ENCODE results near the gene DMKN. TPM values are rescaled to one million over a fixed set of nuclear protein-coding genes. Genes with fewer than 3 reads are reported as not detected.
"Not testable (repeated sequence)": the region's sequence is repeated elsewhere in the genome, so short reads cannot be mapped to it uniquely, and the experiment has no call there.

Gene DMKN
- total RNA-seq, 1 experiment from 2014 or later: 6.7 TPM

- no peak for DNase-seq (ENCODE audit: low read depth)
These were observed 50.9 kb downstream of the DMKN start for GRCh38 chr19:35462476-35462953.

GRCh38 chr19:35461788-35462187, 51.7 kb downstream of the DMKN start:
- not testable (repeated sequence) for DNase-seq (ENCODE audit: low read depth)

GRCh38 chr19:35461060-35461459, 52.4 kb downstream of the DMKN start:
- DNase-seq (ENCODE audit: low read depth): no peak

- DNase-seq (ENCODE audit: low read depth): no peak
These were observed 52.8 kb downstream of the DMKN start for GRCh38 chr19:35460608-35461007.

GRCh38 chr19:35459414-35460082, 53.9 kb downstream of the DMKN start:
- DNase-seq (ENCODE audit: low read depth): no peak

GRCh38 chr19:35458731-35459391, 54.6 kb downstream of the DMKN start:
- no peak for DNase-seq (ENCODE audit: low read depth)

GRCh38 chr19:35458192-35458591, 55.3 kb downstream of the DMKN start:
- no peak for DNase-seq (ENCODE audit: low read depth)

- DNase-seq (ENCODE audit: low read depth): no peak
These were observed 56.3 kb downstream of the DMKN start for GRCh38 chr19:35457173-35457572.

GRCh38 chr19:35455616-35456201, 57.7 kb downstream of the DMKN start:
- no peak for DNase-seq (ENCODE audit: low read depth)

GRCh38 chr19:35454663-35455062, 58.8 kb downstream of the DMKN start:
- DNase-seq (ENCODE audit: low read depth): no peak

GRCh38 chr19:35451338-35452096, 61.9 kb downstream of the DMKN start:
- DNase-seq (ENCODE audit: low read depth): no peak

GRCh38 chr19:35449359-35450043, 63.9 kb downstream of the DMKN start:
- DNase-seq (ENCODE audit: low read depth): no peak

- no peak for DNase-seq (ENCODE audit: low read depth)
These were observed 65.6 kb downstream of the DMKN start, which contains the start of gene FFAR2 for GRCh38 chr19:35447606-35448469. FFAR2 (plus strand) TSS chr19:35448257; CDS start chr19:35449715, 1,458 bp downstream.

Other genes with a start within 250 kb of the DMKN start
- gene USF2, start 244.7 kb downstream of the DMKN start, total RNA-seq (2014; rRNA removed; shearing (Covaris generic)): 38.6 and 66.5 TPM in 2 replicates
- not detected in 2 replicates for gene HAMP, start 231.1 kb downstream of the DMKN start, total RNA-seq (2014; rRNA removed; shearing (Covaris generic))
- gene MAG, start 221.5 kb downstream of the DMKN start, total RNA-seq (2014; rRNA removed; shearing (Covaris generic)): not detected in 2 replicates
- gene CD22, start 184.5 kb downstream of the DMKN start, total RNA-seq (2014; rRNA removed; shearing (Covaris generic)): 1.5 TPM in 1 of 2 replicates, not detected in the other
- not detected in 2 replicates for gene FFAR1, start 165.7 kb downstream of the DMKN start, total RNA-seq (2014; rRNA removed; shearing (Covaris generic))
- not detected in 2 replicates for gene FFAR3, start 155.2 kb downstream of the DMKN start, total RNA-seq (2014; rRNA removed; shearing (Covaris generic))
- not detected in 2 replicates for gene GPR42, start 142.6 kb downstream of the DMKN start, total RNA-seq (2014; rRNA removed; shearing (Covaris generic))
- gene FFAR2, start 65.4 kb downstream of the DMKN start, total RNA-seq (2014; rRNA removed; shearing (Covaris generic)): not detected in 2 replicates
- gene KRTDAP, start 23.2 kb downstream of the DMKN start, total RNA-seq (2014; rRNA removed; shearing (Covaris generic)): not detected in 2 replicates
- gene SBSN, start 14.7 kb upstream of the DMKN start, total RNA-seq (2014; rRNA removed; shearing (Covaris generic)): 0.25 and 0.49 TPM in 2 replicates
- not detected in 2 replicates for gene GAPDHS, start 19.8 kb upstream of the DMKN start, total RNA-seq (2014; rRNA removed; shearing (Covaris generic))
- 106 and 116 TPM in 2 replicates for gene TMEM147, start 32.0 kb upstream of the DMKN start, total RNA-seq (2014; rRNA removed; shearing (Covaris generic))
- not detected in 2 replicates for gene ATP4A, start 50.0 kb upstream of the DMKN start, total RNA-seq (2014; rRNA removed; shearing (Covaris generic))
- gene PMIS2, start 72.5 kb upstream of the DMKN start, total RNA-seq (2014; rRNA removed; shearing (Covaris generic)): not detected in 2 replicates
- gene HAUS5, start 99.1 kb upstream of the DMKN start, total RNA-seq (2014; rRNA removed; shearing (Covaris generic)): 9.1 and 10.1 TPM in 2 replicates
- gene RBM42, start 115.4 kb upstream of the DMKN start, total RNA-seq (2014; rRNA removed; shearing (Covaris generic)): 97.1 and 128 TPM in 2 replicates
- 0.54 TPM in 1 of 2 replicates, not detected in the other for gene ETV2, start 128.1 kb upstream of the DMKN start, total RNA-seq (2014; rRNA removed; shearing (Covaris generic))
- 635 and 1,532 TPM in 2 replicates for gene COX6B1, start 134.7 kb upstream of the DMKN start, total RNA-seq (2014; rRNA removed; shearing (Covaris generic))
- 0.47 TPM in 1 of 2 replicates, not detected in the other for gene UPK1A, start 152.9 kb upstream of the DMKN start, total RNA-seq (2014; rRNA removed; shearing (Covaris generic))
- gene ZBTB32, start 190.9 kb upstream of the DMKN start, total RNA-seq (2014; rRNA removed; shearing (Covaris generic)): not detected in 2 replicates
- 4.9 and 8.8 TPM in 2 replicates for gene KMT2B, start 204.4 kb upstream of the DMKN start, total RNA-seq (2014; rRNA removed; shearing (Covaris generic))
- 8.8 and 24.0 TPM in 2 replicates for gene IGFLR1, start 228.8 kb upstream of the DMKN start, total RNA-seq (2014; rRNA removed; shearing (Covaris generic))
- gene U2AF1L4, start 231.8 kb upstream of the DMKN start, total RNA-seq (2014; rRNA removed; shearing (Covaris generic)): 18.0 and 24.9 TPM in 2 replicates
- 90.5 and 108 TPM in 2 replicates for gene PSENEN, start 232.0 kb upstream of the DMKN start, total RNA-seq (2014; rRNA removed; shearing (Covaris generic))
- gene LIN37, start 234.9 kb upstream of the DMKN start, total RNA-seq (2014; rRNA removed; shearing (Covaris generic)): 4.3 and 12.2 TPM in 2 replicates
- 0.39 and 0.47 TPM in 2 replicates for gene HSPB6, start 243.4 kb upstream of the DMKN start, total RNA-seq (2014; rRNA removed; shearing (Covaris generic))
- gene PROSER3, start 244.5 kb upstream of the DMKN start, total RNA-seq (2014; rRNA removed; shearing (Covaris generic)): 5.9 and 7.4 TPM in 2 replicates

All from M059J (cell line).